ENCODE measurements around the gene SPARCL1.
"Not testable (repeated sequence)": the region's sequence is repeated elsewhere in the genome, so short reads cannot be mapped to it uniquely, and the experiment has no call there.

Gene SPARCL1

DNA sequence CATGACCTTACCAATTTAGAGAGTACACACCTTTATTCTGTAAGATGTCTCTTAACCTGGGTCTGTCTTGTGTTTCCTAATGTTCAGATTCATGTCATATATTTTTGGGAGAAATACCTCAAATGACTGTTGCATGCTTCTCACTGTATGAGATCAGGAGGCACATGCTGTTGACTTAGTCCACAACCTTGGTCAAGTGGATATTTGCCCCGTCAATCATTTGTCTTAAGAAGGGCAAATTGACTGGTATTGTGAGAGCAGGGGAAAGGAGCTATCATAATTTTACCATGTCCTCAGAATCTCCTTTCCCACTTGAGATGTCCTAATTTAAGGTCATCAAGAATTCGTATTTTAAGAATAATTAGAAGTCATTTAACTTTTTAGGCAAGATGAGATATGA lies 95.8 kb downstream of the SPARCL1 start:
- DNase-seq = no peak

DNA sequence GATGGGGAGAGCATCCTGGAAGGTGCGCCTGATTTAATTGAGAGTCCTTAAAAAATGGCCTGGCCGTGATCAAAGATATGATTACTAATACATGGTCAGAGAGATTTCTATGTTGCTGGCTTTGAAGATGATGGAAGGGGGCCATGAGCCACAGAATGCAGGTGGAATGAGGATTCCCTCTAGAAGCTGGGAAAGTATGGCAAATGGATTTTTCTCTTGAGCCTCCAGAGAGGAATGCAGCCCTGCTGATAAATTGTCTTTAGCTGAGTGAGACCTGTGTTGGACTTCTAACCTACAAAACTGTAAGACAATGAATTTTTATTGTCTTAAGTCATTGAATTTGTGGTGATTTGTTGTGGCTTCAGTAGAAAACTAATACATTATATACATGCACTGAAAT lies 99.1 kb downstream of the SPARCL1 start:
- no peak for DNase-seq

DNA sequence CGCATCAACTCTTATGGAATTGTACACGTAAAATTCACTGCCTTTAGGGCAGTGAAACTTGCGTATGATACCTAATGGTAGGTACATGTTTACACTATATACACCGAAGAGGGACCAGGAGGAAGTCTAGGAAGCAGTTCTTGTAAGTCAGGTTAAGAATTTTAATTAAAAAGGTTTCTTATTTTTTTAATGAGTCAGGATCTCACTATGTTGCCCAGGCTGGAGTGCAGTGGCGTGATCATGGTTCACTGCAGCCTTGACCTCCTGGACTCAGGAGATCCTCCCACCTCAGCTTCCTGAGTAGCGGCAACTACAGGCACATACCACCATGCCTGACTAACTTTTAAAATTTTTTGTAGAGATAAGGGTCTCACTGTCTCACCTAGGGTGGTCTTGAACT lies 100.2 kb downstream of the SPARCL1 start:
- DNase-seq = no peak

DNA sequence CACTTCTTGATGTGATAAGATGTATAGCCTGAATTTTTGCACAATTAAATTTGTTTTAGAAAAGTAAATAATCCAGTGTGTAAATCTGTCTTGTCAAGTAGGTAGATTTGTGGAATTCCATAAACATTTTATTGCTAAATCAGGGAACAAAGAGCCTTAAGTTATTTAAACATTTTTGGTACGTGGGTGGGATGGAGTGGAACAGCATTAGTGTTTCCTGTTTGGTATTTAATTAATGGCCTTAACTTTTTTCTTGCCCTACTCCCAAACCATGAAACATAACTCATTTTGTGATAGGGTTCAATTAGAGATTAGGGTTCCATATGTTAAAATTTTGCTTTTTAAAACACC lies 101.7 kb downstream of the SPARCL1 start:
- DNase-seq = no peak

DNA sequence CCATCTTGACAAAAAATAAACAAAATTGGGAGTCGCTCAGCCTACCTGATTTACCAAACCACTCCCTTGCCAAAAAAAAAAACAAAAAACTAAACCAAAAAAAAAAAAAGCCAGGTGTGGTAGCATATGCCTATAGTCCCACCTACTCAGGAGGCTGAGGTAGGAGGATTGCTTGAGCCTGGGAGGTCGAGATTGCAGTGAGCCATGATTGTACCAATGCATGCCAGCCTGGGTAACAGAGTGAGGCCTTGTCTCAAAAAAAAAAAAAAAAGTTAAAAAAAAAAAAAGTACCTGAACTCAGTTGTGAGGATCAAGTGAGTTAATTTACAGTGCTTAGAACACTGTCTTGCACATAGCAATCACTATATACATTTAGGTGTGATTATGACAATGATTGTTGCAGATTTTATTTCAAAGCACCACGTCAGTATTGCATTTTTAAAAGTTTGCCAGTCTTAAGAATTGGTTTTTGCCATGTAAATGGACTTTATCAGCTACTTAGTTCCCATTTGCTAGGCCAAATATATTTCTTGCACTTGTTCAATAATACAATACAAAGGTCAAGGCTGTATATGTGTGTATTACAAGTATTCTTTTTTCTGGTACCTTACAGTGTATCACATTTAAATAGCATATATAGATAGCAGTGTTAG lies 102.2 kb downstream of the SPARCL1 start:
- DNase-seq = no peak

DNA sequence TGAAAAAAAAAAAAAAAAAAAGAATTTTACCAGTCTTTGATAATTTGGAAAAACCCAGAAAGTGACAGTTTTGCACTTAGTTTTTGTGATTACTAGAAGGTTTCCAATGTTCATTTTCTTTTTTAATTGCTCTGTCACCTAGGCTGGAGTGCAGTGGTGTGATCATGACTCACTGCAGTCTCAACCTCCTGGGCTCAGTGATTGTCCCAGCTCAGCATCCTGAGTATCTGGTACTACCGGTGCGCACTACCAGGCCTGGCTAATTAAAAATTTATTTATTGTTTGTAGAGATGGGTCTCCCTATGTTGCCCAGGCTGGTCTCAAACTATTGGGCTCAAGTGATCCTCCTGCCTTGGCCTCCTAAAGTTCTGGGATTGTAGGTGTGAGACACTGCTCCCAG lies 103.5 kb downstream of the SPARCL1 start:
- no peak for DNase-seq

DNA sequence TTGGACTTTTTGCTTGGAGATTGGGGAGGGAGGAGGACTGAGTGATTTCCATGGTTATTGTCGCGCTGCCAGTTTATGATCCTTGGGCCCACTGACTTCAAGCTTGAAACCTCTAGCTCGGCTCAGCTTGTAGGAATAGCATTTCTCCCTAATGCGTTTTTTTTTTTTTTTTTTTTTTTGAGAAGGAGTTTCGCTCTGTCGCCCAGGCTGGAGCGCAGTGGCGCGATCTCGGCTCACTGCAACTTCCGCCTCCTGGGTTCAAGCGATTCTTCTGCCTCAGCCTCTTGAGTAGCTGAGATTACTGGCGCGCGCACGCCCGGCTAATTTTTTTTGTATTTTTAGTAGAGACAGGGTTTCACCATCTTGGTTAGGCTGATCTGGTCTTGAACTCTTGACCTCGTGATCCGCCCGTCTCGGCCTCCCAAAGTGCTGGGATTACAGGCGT lies 105.1 kb downstream of the SPARCL1 start:
- DNase-seq = not testable (repeated sequence)
